Measurements from ENCODE around the gene ZGPAT.

Gene ZGPAT

DNA sequence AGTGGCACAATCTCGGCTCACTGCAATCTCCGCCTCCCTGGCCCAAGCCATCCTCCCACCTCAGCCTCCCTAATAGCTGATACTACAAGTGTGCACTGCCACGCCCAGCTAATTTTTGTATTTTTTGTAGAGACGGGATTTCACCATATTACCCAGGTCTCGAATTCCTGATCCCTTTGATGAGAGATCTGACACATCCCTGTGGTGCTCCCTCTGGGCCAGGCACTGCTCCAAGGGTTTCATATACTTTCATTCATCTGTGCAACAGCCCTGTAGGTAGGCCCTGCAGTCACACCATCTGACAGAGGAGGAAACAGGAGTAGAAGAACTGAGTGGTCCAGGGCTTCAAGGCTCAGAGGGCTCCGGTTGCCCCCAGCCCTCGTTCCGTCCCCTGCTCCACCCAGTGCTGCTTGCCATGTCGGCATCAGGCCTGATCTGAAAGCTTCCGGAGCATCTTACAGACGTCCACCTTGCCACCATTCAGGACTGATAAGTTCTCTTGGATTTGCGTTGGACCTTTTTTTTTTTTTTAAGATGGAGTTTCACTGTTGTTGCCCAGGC lies 3.3 kb downstream of the ZGPAT start:
- no peak for TF ChIP-seq GATA2 (IDR thresholded peaks at IDR 0.05; ENCODE audit: low read depth, low read length)
- no peak for TF ChIP-seq GATA3 (IDR thresholded peaks at IDR 0.05; ENCODE audit: low read depth, low read length)

DNA sequence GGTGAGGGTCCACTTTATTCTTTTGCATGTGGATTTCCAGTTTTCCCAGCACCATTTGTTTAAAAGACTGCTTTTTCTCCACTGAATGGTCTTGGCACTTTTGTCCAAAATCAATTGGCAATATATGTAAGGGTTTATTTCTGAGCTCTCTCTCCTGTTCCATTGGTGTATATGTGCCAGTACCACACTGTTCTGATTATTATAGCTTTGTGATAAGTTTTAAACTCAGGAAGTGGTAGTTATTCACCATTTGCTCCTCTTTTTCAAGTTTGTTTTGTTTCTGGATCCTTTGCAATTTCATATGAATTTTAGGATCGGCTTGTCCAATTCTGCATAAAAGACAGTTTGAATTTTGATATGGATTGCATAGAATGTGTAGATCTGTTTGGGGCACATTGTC lies 4.4 kb downstream of the ZGPAT start:
- TF ChIP-seq GATA3 (IDR thresholded peaks at IDR 0.05; ENCODE audit: low read depth, low read length) (no peak), GATA2 (IDR thresholded peaks at IDR 0.05; ENCODE audit: low read depth, low read length) (no peak)

DNA sequence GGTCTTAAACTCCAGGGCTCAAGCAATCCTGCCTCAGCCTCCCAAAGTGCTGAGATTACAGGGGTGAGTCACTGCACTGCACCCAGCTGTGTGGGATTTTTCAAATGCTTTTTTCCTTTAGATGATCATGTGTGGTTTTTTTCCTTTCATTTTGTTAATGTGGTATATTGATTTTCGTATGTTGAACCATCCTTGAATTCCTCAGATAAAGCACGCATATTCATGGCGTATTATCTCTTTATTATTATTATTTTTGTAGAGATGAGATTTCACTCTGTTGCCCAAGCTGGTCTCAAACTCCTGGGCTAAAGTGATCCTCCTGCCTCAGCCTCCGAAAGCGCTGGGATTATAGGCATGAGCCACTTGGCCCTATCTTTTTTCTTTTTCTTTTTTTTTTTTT lies 7.0 kb downstream of the ZGPAT start:
- TF ChIP-seq GATA2 (IDR thresholded peaks at IDR 0.05; ENCODE audit: low read depth, low read length) (no peak), GATA3 (IDR thresholded peaks at IDR 0.05; ENCODE audit: low read depth, low read length) (no peak)

DNA sequence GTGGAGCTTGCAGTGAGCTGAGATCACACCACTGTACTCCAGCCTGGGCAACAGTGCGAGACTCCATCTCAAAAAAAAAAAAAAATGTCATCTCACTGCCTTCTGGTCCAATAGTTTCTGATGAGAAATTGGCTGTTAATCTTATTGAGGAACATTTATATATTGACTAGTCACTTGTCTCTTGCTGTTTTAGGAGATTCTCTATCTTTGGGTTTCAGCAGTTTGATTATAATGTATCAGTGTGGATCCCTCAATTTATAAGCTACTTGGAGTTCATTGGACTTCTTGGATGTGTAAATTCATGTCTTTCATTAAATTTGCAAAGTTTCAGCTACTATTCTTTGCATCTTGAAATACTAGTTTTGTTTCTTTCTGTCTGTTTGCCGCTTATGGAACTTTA lies 11.2 kb downstream of the ZGPAT start:
- TF ChIP-seq GATA3 (IDR thresholded peaks at IDR 0.05; ENCODE audit: low read depth, low read length) (no peak), GATA2 (IDR thresholded peaks at IDR 0.05; ENCODE audit: low read depth, low read length) (no peak)

DNA sequence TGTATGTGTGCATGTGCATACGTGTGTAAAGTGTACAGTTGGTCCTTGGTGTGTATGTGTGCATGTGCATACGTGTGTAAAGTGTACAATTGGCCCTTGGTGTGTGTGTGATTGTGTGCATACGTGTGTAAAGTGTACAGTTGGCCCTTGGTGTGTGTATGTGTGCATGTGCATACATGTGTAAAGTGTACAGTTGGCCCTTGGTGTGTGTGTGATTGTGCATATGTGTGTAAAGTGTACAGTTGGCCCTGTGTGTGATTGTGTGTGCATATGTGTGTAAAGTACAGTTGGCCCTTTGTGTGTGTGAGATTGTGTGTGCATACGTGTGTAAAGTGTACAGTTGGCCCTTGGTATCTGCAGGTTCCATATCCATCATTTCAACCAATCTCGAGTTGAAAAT lies 23.6 kb downstream of the ZGPAT start:
- no peak for TF ChIP-seq GATA2 (IDR thresholded peaks at IDR 0.05; ENCODE audit: low read depth, low read length)

DNA sequence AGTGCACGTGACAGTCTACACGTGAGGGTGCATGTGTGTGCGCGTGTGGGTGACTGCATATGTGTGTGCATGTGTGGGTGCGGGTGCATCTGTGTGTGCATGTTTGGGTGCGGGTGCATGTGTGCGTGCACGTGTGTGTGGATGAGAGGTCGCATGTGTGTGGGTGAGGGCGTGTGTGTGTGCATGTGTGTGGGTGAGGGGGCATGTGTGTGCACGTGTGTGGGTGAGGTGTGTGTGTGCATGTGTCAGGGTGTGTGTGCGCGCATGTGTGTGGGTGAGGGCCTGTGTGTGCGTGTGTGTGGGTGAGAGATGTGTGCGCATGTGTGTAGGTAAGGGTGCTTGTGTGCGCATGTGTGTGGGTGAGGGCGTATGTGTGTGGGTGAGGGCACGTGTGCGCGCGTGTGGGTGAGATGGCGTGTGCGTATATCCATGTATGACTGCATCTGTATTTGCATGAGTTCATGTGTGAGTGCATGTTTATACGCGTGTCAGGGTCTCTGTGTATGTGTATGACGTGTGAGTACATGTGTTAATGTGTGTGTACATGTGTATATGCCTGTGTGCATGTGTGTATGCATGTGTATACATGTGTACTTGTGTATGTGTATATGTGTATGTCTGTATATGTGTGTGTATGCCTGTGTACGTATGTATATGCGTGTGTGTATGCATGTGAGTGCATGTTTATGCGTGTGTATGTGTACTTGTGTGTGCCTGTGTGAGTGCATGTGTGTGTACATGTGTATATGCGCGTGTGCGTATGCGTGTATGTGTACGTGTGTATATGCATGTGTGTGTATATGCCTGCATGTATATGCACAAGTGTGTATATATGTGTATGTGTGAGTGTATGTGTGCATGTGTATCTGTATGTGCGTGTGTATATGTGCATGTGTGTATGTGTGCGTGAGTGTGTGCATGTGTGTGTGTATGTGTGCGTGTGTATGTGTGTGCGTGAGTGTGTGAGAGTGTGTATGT lies 24.6 kb downstream of the ZGPAT start:
- TF ChIP-seq GATA3 (IDR thresholded peaks at IDR 0.05; ENCODE audit: low read depth, low read length) (no peak), GATA2 (IDR thresholded peaks at IDR 0.05; ENCODE audit: low read depth, low read length) (no peak)

DNA sequence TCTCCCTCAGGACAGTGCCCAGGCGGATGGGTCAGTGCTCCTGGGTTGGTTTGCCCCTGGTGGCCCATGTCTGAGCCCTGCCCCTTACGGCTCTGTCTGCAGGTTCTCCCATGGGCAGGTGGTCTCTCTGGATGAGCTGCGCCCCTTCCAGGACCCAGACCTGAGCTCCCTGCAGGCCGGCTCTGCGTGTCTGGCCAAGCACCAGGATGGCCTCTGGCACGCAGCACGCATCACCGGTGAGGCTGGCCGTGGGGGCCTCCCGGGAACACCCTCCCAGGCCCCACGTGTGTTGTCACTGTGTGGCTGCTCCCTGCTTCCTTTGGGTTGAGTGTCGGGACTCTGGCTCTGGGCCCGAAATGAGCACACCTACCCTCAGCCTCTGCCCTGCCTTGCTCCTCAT lies 25.3 kb downstream of the ZGPAT start:
- TF ChIP-seq GATA2 (IDR thresholded peaks at IDR 0.05; ENCODE audit: low read depth, low read length) (no peak), GATA3 (IDR thresholded peaks at IDR 0.05; ENCODE audit: low read depth, low read length) (no peak)

DNA sequence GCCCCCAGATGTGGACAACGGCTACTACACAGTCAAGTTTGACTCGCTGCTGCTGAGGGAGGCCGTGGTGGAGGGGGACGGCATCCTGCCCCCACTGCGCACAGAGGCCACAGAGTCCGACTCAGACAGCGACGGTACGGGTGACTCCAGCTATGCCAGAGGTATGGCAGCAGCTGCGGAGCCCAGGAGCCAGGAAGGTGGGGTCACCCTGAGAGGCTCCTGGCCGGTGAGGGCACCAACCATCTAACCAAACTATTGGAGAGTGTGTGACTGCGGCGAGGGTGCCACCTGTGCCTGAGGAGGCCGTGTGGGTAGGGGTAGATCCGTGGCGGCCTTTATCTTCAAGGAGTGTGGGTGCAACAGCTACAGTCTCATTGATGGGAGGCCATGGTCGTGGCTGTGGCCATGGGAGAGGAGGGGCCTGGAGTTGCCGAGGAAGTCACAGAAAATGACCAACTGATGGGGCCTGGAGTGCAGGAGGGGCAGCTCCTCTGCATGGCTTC lies 25.8 kb downstream of the ZGPAT start:
- TF ChIP-seq GATA2 (IDR thresholded peaks at IDR 0.05; ENCODE audit: low read depth, low read length) (no peak), GATA3 (IDR thresholded peaks at IDR 0.05; ENCODE audit: low read depth, low read length) (no peak)

DNA sequence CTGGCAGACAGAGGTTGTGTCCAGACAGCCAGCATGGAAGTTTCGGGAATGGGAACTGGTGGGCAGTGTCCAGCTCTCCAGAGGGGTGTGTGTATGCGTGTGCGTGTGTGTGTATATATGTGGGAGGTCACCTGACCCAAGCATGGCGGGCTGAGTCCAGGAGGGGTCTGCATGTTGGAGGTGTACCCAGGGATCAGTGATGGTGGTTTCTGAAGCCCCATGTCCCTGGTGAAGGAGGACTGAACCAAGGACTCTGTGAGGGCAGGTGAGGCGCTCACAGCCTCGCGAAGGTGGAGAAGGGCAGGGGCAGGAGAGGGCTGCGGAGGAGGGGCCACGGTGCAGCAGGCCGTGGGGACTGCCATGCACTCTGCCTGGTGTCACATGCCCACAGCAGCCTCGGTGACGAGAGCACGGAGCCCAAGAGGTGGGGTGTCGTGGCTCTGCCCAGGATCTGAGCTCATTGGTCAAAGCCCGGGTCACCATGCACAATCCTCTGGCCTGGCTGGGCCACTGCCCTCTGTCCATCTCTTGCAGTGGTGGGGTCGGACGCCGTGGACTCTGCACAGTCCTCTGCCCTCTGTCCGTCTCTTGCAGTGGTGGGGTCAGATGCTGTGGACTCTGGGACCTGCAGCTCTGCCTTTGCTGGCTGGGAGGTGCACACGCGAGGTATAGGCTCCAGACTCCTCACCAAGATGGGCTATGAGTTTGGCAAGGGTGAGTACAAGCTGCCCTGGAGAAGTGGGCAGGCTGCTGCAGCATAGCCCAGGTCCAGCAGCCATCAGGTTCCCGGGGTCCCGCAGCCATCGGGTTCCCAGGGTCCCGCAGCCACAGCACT lies 26.5 kb downstream of the ZGPAT start:
- TF ChIP-seq GATA2 (IDR thresholded peaks at IDR 0.05; ENCODE audit: low read depth, low read length) (no peak), GATA3 (IDR thresholded peaks at IDR 0.05; ENCODE audit: low read depth, low read length) (no peak)

DNA sequence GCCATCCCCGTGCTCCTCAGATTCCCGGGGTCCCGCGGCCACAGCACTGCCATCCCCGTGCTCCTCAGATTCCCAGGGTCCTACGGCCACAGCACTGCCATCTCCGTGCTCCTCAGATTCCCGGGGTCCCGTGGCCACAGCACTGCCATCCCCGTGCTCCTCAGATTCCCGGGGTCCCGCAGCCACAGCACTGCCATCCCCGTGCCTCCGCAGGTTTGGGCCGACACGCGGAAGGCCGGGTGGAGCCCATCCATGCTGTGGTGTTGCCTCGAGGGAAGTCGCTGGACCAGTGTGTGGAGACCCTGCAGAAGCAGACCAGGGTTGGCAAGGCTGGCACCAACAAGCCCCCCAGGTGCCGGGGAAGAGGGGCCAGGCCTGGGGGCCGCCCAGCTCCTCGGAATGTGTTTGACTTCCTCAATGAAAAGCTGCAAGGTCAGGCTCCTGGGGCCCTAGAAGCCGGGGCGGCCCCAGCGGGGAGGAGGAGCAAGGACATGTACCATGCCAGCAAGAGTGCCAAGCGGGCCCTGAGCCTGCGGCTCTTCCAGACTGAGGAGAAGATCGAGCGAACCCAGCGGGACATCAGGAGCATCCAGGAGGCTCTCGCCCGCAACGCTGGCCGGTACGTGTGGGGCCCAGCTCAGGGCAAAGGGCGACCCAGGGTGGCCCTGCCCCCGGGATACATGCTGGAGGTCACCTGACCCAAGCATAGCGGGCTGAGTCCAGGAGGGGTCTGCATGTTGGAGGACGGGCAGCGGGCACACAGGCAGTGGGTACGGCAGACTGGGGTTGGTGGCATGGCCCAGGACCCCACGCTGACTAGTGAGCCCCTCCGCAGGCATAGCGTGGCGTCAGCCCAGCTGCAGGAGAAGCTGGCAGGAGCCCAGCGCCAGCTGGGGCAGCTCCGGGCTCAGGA lies 27.4 kb downstream of the ZGPAT start:
- TF ChIP-seq GATA3 (IDR thresholded peaks at IDR 0.05; ENCODE audit: low read depth, low read length), result no peak
- no peak for TF ChIP-seq GATA2 (IDR thresholded peaks at IDR 0.05; ENCODE audit: low read depth, low read length)

DNA sequence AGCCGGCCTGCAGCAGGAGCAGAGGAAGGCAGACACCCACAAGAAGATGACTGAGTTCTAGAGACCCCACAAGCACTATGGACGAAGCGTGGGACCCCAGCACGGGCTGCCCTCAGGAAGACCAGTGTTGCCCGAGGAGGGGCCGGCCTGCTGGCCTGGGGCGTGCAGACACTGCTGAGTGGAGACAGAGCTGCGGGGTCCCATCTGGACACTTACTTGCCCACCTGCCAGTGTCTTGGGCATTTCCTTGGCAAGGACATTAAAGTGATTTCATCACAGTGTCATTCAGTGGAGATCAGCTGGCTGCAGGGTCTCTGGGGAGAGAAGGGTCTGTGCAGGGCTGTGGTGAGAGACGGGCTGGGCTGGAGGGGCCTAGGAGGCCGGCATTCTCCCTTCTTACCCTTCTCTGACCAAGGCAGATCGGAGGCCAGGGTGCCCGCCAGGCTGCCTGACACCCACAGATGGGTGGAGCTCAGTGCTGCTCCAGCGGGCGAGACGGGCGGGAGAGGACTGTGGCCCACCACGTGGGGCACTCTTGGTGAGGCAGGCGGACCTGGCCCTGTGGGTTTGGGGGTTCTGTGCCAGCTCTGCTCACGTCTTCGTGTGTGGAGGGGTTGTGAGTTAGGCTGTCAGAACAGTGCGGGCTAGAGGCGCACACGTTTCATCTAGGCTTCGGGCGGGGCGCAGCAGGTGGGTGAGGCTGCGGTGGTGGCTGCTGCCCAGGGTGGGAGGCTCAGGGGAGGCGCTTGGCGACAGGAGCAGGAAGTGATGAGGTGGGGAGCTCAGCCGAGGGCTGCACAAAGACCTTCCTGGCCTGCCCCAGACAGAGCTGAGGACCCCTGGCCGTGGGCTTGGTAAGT lies 28.2 kb downstream of the ZGPAT start, which contains the start of gene LIME1:
LIME1 (plus strand) TSS at position 806 of the 860 bp plus-strand sequence. CDS start 886 bp downstream, outside the sequence.
- TF ChIP-seq GATA2 (IDR thresholded peaks at IDR 0.05; ENCODE audit: low read depth, low read length), result no peak
- no peak for TF ChIP-seq GATA3 (IDR thresholded peaks at IDR 0.05; ENCODE audit: low read depth, low read length)

Data from SH-SY5Y (cell line).